NB4 (cell line): ENCODE results near the gene TTLL5.

ENCODE experiments used
- POLR2A ChIP-seq: IDR thresholded peaks from 2 replicates; pipeline ENCODE4 v1.6.1; 2011; ENCODE audit warnings: mild to moderate bottlenecking; ENCODE audit not compliant: insufficient read length; ENCODE audit errors: extremely low read depth
- TF ChIP-seq, protein P1 (sequence below): IDR thresholded peaks from one replicate; pipeline ENCODE4 v1.5.1; 2012; ENCODE audit warnings: low read depth, low read length
- TF ChIP-seq, protein P2 (sequence below): IDR thresholded peaks from 2 replicates; pipeline ENCODE4 v1.6.1; 2011; ENCODE audit warnings: low read depth, low read length

DNA sequence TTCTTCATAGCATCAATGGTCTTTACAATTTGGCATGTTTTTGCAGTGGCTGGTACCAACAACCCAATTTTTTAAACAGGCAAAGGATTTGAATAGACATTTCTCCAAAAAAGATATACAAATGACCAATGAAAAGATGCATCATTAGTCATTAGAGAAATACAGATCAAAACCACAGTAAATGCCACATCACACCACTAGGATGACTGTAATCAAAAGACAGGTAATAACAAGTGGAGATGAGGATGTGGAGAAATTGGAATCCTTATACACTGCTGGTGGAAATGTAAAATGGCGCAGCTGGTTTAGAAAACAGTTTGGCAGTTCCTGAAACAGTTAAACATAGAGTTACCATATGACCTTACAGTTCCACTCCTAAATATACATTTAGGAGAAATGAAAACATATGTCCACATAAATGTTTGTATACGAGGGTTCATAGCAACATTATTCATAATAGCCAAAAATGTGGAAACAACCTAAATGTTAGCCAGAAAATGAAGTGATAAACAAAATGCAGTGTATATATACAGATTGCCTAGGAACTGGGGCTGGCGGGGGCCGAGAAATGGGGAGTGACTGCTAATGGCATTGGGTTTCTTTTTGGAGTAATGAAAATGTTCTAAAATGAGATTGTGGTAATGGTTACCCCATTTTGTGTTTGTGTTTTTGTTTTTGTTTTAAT lies 265.5 kb downstream of the TTLL5 start:
- no peak for TF ChIP-seq POLR2A
- TF ChIP-seq, protein P1, sequence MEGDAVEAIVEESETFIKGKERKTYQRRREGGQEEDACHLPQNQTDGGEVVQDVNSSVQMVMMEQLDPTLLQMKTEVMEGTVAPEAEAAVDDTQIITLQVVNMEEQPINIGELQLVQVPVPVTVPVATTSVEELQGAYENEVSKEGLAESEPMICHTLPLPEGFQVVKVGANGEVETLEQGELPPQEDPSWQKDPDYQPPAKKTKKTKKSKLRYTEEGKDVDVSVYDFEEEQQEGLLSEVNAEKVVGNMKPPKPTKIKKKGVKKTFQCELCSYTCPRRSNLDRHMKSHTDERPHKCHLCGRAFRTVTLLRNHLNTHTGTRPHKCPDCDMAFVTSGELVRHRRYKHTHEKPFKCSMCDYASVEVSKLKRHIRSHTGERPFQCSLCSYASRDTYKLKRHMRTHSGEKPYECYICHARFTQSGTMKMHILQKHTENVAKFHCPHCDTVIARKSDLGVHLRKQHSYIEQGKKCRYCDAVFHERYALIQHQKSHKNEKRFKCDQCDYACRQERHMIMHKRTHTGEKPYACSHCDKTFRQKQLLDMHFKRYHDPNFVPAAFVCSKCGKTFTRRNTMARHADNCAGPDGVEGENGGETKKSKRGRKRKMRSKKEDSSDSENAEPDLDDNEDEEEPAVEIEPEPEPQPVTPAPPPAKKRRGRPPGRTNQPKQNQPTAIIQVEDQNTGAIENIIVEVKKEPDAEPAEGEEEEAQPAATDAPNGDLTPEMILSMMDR, result no peak
- TF ChIP-seq, protein P2, sequence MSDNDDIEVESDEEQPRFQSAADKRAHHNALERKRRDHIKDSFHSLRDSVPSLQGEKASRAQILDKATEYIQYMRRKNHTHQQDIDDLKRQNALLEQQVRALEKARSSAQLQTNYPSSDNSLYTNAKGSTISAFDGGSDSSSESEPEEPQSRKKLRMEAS, result no peak
